Neural cell (in vitro differentiated cells): ENCODE data around the gene HHIPL1. TPM values are rescaled to one million over a fixed set of nuclear protein-coding genes. Genes with fewer than 3 reads are reported as not detected.

ENCODE experiments used
- H2AFZ ChIP-seq: fragments of 200-600, 300-800 bp; sonication (generic), shearing (Covaris generic); 2 replicates; pipeline ENCODE4 v1.6.0; 2014; ENCODE audit warnings: low read depth, mild to moderate bottlenecking, antibody characterized with exemption, low read length, moderate library complexity
- H3F3A ChIP-seq: fragments of 200-600 bp; shearing (Covaris generic); 2 replicates; pipeline ENCODE4 v1.6.1; 2016; ENCODE audit warnings: mild to moderate bottlenecking, moderate library complexity, mixed read lengths, antibody characterized with exemption, low read length; ENCODE audit not compliant: insufficient read depth, poor library complexity, severe bottlenecking
- H3K27ac ChIP-seq: fragments of 200-600, 300-800 bp; sonication (generic), shearing (Covaris generic); 2 replicates; pipeline ENCODE4 v1.5.1; 2014; ENCODE audit warnings: mild to moderate bottlenecking, low read length, moderate library complexity
- H3K27me3 ChIP-seq: fragments of 300-800, 200-600 bp; sonication (generic), shearing (Covaris generic); 2 replicates; pipeline ENCODE4 v1.6.0; 2014; ENCODE audit warnings: mild to moderate bottlenecking, low read depth, low read length, moderate library complexity; ENCODE audit not compliant: insufficient read depth
- H3K36me3 ChIP-seq: fragments of 300-800, 200-600 bp; sonication (generic), shearing (Covaris generic); 2 replicates; pipeline ENCODE4 v1.5.1; 2014; ENCODE audit warnings: mild to moderate bottlenecking, antibody characterized with exemption, low read length, moderate library complexity; ENCODE audit not compliant: insufficient read depth
- H3K4me2 ChIP-seq: fragments of 300-800, 200-600 bp; sonication (generic), shearing (Covaris generic); 2 replicates; pipeline ENCODE4 v1.6.0; 2014; ENCODE audit warnings: mild to moderate bottlenecking, low read length
- H3K4me3 ChIP-seq: fragments of 300-800, 200-600 bp; sonication (generic), shearing (Covaris generic); 2 replicates; pipeline ENCODE4 v1.5.1; 2014; ENCODE audit warnings: mild to moderate bottlenecking, low read length, moderate library complexity
- H3K79me2 ChIP-seq: fragments of 200-600 bp; shearing (Covaris generic); replicated peaks from 2 replicates; pipeline ENCODE4 v1.6.0; 2014; ENCODE audit warnings: mild to moderate bottlenecking, low read length, moderate library complexity; ENCODE audit not compliant: insufficient read depth
- H3K9ac ChIP-seq: fragments of 300-800, 200-600 bp; sonication (generic), shearing (Covaris generic); 2 replicates; pipeline ENCODE4 v1.6.1; 2016; ENCODE audit warnings: mild to moderate bottlenecking, low read length, mixed read lengths
- H3K9me2 ChIP-seq: fragments of 200-600 bp; shearing (Covaris generic); 2 replicates; pipeline ENCODE4 v1.6.1; 2016; ENCODE audit warnings: mild to moderate bottlenecking, low read length, mixed read lengths; ENCODE audit not compliant: insufficient read depth
- H3K9me3 ChIP-seq: fragments of 200-600, 300-800 bp; sonication (generic), shearing (Covaris generic); 2 replicates; pipeline ENCODE4 v1.6.1; 2016; ENCODE audit warnings: mild to moderate bottlenecking, mixed run types, low read length, moderate library complexity, mixed read lengths
- H4K20me1 ChIP-seq: fragments of 200-600 bp; shearing (Covaris generic); 2 replicates; pipeline ENCODE4 v1.6.1; 2016; ENCODE audit warnings: mild to moderate bottlenecking, mixed run types; ENCODE audit not compliant: insufficient read depth
- CTCF ChIP-seq: fragments of 450-650 bp; IDR thresholded peaks from 2 replicates; pipeline ENCODE4 v1.5.1; 2014; ENCODE audit warnings: antibody characterized with exemption, mild to moderate bottlenecking, moderate library complexity; ENCODE audit not compliant: poor library complexity, severe bottlenecking
- EP300 ChIP-seq: fragments of 450-650 bp; conservative IDR thresholded peaks from 2 replicates; pipeline ENCODE4 v1.6.1; 2014; ENCODE audit warnings: antibody characterized with exemption, mild to moderate bottlenecking, moderate library complexity; ENCODE audit not compliant: poor library complexity, severe bottlenecking
- EZH2 ChIP-seq: fragments of 200-600, 300-800 bp; shearing (Covaris generic), sonication (generic); IDR thresholded peaks from 2 replicates; pipeline ENCODE4 v1.6.1; 2014; ENCODE audit warnings: antibody characterized with exemption, low read length, borderline replicate concordance, mild to moderate bottlenecking; ENCODE audit not compliant: insufficient read depth, poor library complexity, severe bottlenecking
- MXI1 ChIP-seq: fragments of 450-650 bp; conservative IDR thresholded peaks from 2 replicates; pipeline ENCODE4 v1.6.1; 2014; ENCODE audit warnings: antibody characterized with exemption, mild to moderate bottlenecking; ENCODE audit not compliant: poor library complexity, severe bottlenecking
- POLR2AphosphoS5 ChIP-seq: IDR thresholded peaks from 2 replicates; pipeline ENCODE4 v1.6.1; 2012
- RAD21 ChIP-seq: fragments of 450-650 bp; conservative IDR thresholded peaks from 2 replicates; pipeline ENCODE4 v1.6.1; 2014; ENCODE audit warnings: antibody characterized with exemption, mild to moderate bottlenecking, moderate library complexity
- REST ChIP-seq: IDR thresholded peaks from 2 replicates; pipeline ENCODE4 v1.6.1; 2012; ENCODE audit warnings: borderline replicate concordance
- SMC3 ChIP-seq: fragments of 450-650 bp; conservative IDR thresholded peaks from 2 replicates; pipeline ENCODE4 v1.6.1; 2014; ENCODE audit warnings: antibody characterized with exemption, mild to moderate bottlenecking, moderate library complexity; ENCODE audit not compliant: poor library complexity
- TAF1 ChIP-seq: IDR thresholded peaks from 2 replicates; pipeline ENCODE4 v1.6.1; 2012; ENCODE audit warnings: low read depth
- polyA plus RNA-seq: library from polyadenylated mRNA; depleted of rRNA; stranded (reverse); fragments of >200 nt; gene quantifications from 2 replicates; pipeline ENCODE4 v1.2.3, GENCODE V29; 2014

Gene HHIPL1
- polyA plus RNA-seq, 1 donor from 2014 or later, result 0.47 TPM

- H3F3A ChIP-seq, result no peaks in the 10 kb centered on the region
- no peaks in the 10 kb centered on the region for H3K79me2 ChIP-seq
- H3K9ac ChIP-seq, result no peak overlapping the region
- H3K4me2 ChIP-seq, result no peak overlapping the region
- no peak overlapping the region for H3K27ac ChIP-seq
- no peaks in the 10 kb centered on the region for H3K9me3 ChIP-seq
- TF ChIP-seq REST, result no peak
- no peak for TF ChIP-seq EZH2
- TF ChIP-seq CTCF, result no peak
- TF ChIP-seq EP300, result no peak
- no peak for TF ChIP-seq POLR2AphosphoS5
- TF ChIP-seq SMC3, result no peak
- no peak for TF ChIP-seq TAF1
- no peak overlapping the region for H3K4me3 ChIP-seq
- no peaks in the 10 kb centered on the region for H3K27me3 ChIP-seq
- H4K20me1 ChIP-seq, result no peaks in the 10 kb centered on the region
- H2AFZ ChIP-seq, result no peak overlapping the region
- H3K9me2 ChIP-seq, result no peaks in the 10 kb centered on the region
- no peaks in the 10 kb centered on the region for H3K36me3 ChIP-seq
Observed at GRCh38 chr14:99686557-99687283, 41.8 kb downstream of the HHIPL1 start.

GRCh38 chr14:99687284-99688209, 42.6 kb downstream of the HHIPL1 start:
- Histone ChIP-seq H3K9me3 (no peaks in the 10 kb centered on the region), H3K79me2 (no peaks in the 10 kb centered on the region), H3K9ac (no peak overlapping the region), H3K27me3 (no peaks in the 10 kb centered on the region), H3K4me3 (no peak overlapping the region), H3K9me2 (no peaks in the 10 kb centered on the region), H4K20me1 (no peaks in the 10 kb centered on the region), H3K4me2 (no peak overlapping the region), H3K27ac (no peak overlapping the region), H2AFZ (no peak overlapping the region), H3K36me3 (no peaks in the 10 kb centered on the region), H3F3A (no peaks in the 10 kb centered on the region)
- TF ChIP-seq EP300, result no peak
- no peak for TF ChIP-seq RAD21
- TF ChIP-seq MXI1, result no peak
- no peak for TF ChIP-seq CTCF
- no peak for TF ChIP-seq REST
- TF ChIP-seq TAF1, result no peak
- TF ChIP-seq POLR2AphosphoS5, result no peak
